ENCODE measurements around the gene INF2.

Gene INF2

DNA sequence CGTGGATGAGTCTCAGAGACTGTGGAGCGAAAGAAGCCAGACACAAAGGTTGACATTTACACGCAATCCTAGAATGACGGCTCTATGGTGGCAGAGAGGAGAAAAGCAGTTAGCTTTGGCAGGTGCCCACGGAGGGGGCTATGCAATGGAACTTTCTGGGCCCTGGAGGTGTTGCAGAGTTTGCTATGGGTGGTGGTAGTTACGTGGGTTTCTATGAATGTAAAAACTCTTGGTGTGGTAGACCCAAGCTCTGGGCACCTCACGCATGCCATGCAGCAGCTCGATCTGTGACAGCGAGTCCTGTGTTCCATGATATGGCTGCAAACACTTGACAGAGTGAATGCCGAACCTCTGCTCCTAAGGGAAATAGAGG is 5.0 kb upstream of the INF2 start:
- no peaks in the 10 kb centered on the region for H3K9me3 ChIP-seq (ENCODE audit: control extremely low read depth in 1 of 5, control insufficient read depth in 4 of 5, insufficient read depth in 2 of 5, low read depth in 1 of 5, low read length in 4 of 5)
- H3K4me1 ChIP-seq (ENCODE audit: control extremely low read depth in 1 of 4, control insufficient read depth in 4 of 4, insufficient read depth in 4 of 4, low read length in 3 of 4), result peaks cover 0 to 60% (median 50%) of the 10 kb centered on the region in 4 experiments
- ChIA-PET POLR2A (no interaction called here), CTCF (interaction anchor here (1.0 to 2.5 kb wide), 5 partner anchors 18 to 28 kb away, joined by 3 to 11 read pairs (median 4); no protein-coding TSS in a partner anchor)
- H3K27me3 ChIP-seq (replicated peaks in 2 of 5; ENCODE audit: control insufficient read depth in 4 of 5, insufficient read depth in 5 of 5, low read length in 4 of 5), result no peaks in the 10 kb centered on the region
- no peaks in the 10 kb centered on the region for H3K36me3 ChIP-seq (ENCODE audit: control insufficient read depth in 4 of 4, insufficient read depth in 4 of 4, low read length in 3 of 4)
- no peak for DNase-seq
- WGBS (ENCODE audit: insufficient coverage), result 97% methylated on average over 9 of the region's 10 CpGs
- H3K27ac ChIP-seq (ENCODE audit: insufficient read depth in 1 of 2, low read depth in 1 of 2, low read length in 2 of 2, poor library complexity in 1 of 2, severe bottlenecking in 2 of 2), result no peak overlapping the region
- H3K4me3 ChIP-seq (ENCODE audit: control insufficient read depth in 1 of 7, extremely low read depth in 1 of 7, insufficient read depth in 4 of 7, low read depth in 2 of 7, low read length in 6 of 7), result no peak overlapping the region

- Histone ChIP-seq H3K9me3 (ENCODE audit: control extremely low read depth in 1 of 5, control insufficient read depth in 4 of 5, insufficient read depth in 2 of 5, low read depth in 1 of 5, low read length in 4 of 5) (no peaks in the 10 kb centered on the region), H3K27ac (ENCODE audit: insufficient read depth in 1 of 2, low read depth in 1 of 2, low read length in 2 of 2, poor library complexity in 1 of 2, severe bottlenecking in 2 of 2) (no peak overlapping the region), H3K36me3 (ENCODE audit: control insufficient read depth in 4 of 4, insufficient read depth in 4 of 4, low read length in 3 of 4) (no peaks in the 10 kb centered on the region), H3K4me3 (ENCODE audit: control insufficient read depth in 1 of 7, extremely low read depth in 1 of 7, insufficient read depth in 4 of 7, low read depth in 2 of 7, low read length in 6 of 7) (no peak overlapping the region), H3K27me3 (replicated peaks in 2 of 5; ENCODE audit: control insufficient read depth in 4 of 5, insufficient read depth in 5 of 5, low read length in 4 of 5) (no peaks in the 10 kb centered on the region), H3K4me1 (ENCODE audit: control extremely low read depth in 1 of 4, control insufficient read depth in 4 of 4, insufficient read depth in 4 of 4, low read length in 3 of 4) (peaks cover 0 to 59% (median 52%) of the 10 kb centered on the region in 4 experiments)
- 93% methylated on average over 4 of the region's 4 CpGs for WGBS (ENCODE audit: insufficient coverage)
- DNase-seq, result peak in 2 of 3 donors; percentile 49 to 58
- ChIA-PET POLR2A (no interaction called here), CTCF (interaction anchor here (1.3 to 2.0 kb wide), 3 partner anchors 23 to 28 kb away, joined by 3 to 11 read pairs (median 4); no protein-coding TSS in a partner anchor)
These were observed 4.0 kb upstream of the INF2 start for GRCh38 chr14:104685216-104685997.

GRCh38 chr14:104685998-104686610 is 3.3 kb upstream of the INF2 start:
- Histone ChIP-seq H3K27ac (ENCODE audit: insufficient read depth in 1 of 2, low read depth in 1 of 2, low read length in 2 of 2, poor library complexity in 1 of 2, severe bottlenecking in 2 of 2) (no peak overlapping the region), H3K9me3 (ENCODE audit: control extremely low read depth in 1 of 5, control insufficient read depth in 4 of 5, insufficient read depth in 2 of 5, low read depth in 1 of 5, low read length in 4 of 5) (no peaks in the 10 kb centered on the region), H3K36me3 (ENCODE audit: control insufficient read depth in 4 of 4, insufficient read depth in 4 of 4, low read length in 3 of 4) (no peaks in the 10 kb centered on the region), H3K4me1 (ENCODE audit: control extremely low read depth in 1 of 4, control insufficient read depth in 4 of 4, insufficient read depth in 4 of 4, low read length in 3 of 4) (peaks cover 0 to 59% (median 52%) of the 10 kb centered on the region in 4 experiments), H3K4me3 (ENCODE audit: control insufficient read depth in 1 of 7, extremely low read depth in 1 of 7, insufficient read depth in 4 of 7, low read depth in 2 of 7, low read length in 6 of 7) (no peak overlapping the region), H3K27me3 (replicated peaks in 2 of 5; ENCODE audit: control insufficient read depth in 4 of 5, insufficient read depth in 5 of 5, low read length in 4 of 5) (no peaks in the 10 kb centered on the region)
- ChIA-PET POLR2A (no interaction called here), CTCF (interaction anchor here (1.2 kb wide), 1 partner anchor 20 kb away, joined by 3 read pairs; no protein-coding TSS in a partner anchor)
- no peak for DNase-seq
- WGBS (ENCODE audit: insufficient coverage), result 100% methylated on average over 2 of the region's 2 CpGs

- peaks cover 0 to 58% (median 49%) of the 10 kb centered on the region in 4 experiments for H3K4me1 ChIP-seq (ENCODE audit: control extremely low read depth in 1 of 4, control insufficient read depth in 4 of 4, insufficient read depth in 4 of 4, low read length in 3 of 4)
- DNase-seq, result peak in 1 of 3 donors; percentile 33
- no peaks in the 10 kb centered on the region for H3K36me3 ChIP-seq (ENCODE audit: control insufficient read depth in 4 of 4, insufficient read depth in 4 of 4, low read length in 3 of 4)
- CTCF ChIA-PET, result interaction anchor here (1.0 to 1.4 kb wide), 4 partner anchors 8 to 30 kb away, joined by 3 to 4 read pairs (median 3); no protein-coding TSS in a partner anchor
- H3K9me3 ChIP-seq (ENCODE audit: control extremely low read depth in 1 of 5, control insufficient read depth in 4 of 5, insufficient read depth in 2 of 5, low read depth in 1 of 5, low read length in 4 of 5), result no peaks in the 10 kb centered on the region
- POLR2A ChIA-PET, result no interaction called here
- H3K27me3 ChIP-seq (replicated peaks in 2 of 5; ENCODE audit: control insufficient read depth in 4 of 5, insufficient read depth in 5 of 5, low read length in 4 of 5), result no peaks in the 10 kb centered on the region
- no peak overlapping the region for H3K4me3 ChIP-seq (ENCODE audit: control insufficient read depth in 1 of 7, extremely low read depth in 1 of 7, insufficient read depth in 4 of 7, low read depth in 2 of 7, low read length in 6 of 7)
- 60% methylated on average over 17 of the region's 20 CpGs for WGBS (ENCODE audit: insufficient coverage)
- H3K27ac ChIP-seq (ENCODE audit: insufficient read depth in 1 of 2, low read depth in 1 of 2, low read length in 2 of 2, poor library complexity in 1 of 2, severe bottlenecking in 2 of 2), result no peak overlapping the region
These were observed 2.5 kb upstream of the INF2 start for GRCh38 chr14:104686624-104687517.

GRCh38 chr14:104687601-104688504 is 1.6 kb upstream of the INF2 start:
- Histone ChIP-seq H3K9me3 (ENCODE audit: control extremely low read depth in 1 of 5, control insufficient read depth in 4 of 5, insufficient read depth in 2 of 5, low read depth in 1 of 5, low read length in 4 of 5) (no peaks in the 10 kb centered on the region), H3K27me3 (replicated peaks in 2 of 5; ENCODE audit: control insufficient read depth in 4 of 5, insufficient read depth in 5 of 5, low read length in 4 of 5) (no peaks in the 10 kb centered on the region), H3K4me3 (ENCODE audit: control insufficient read depth in 1 of 7, extremely low read depth in 1 of 7, insufficient read depth in 4 of 7, low read depth in 2 of 7, low read length in 6 of 7) (no peak overlapping the region), H3K4me1 (ENCODE audit: control extremely low read depth in 1 of 4, control insufficient read depth in 4 of 4, insufficient read depth in 4 of 4, low read length in 3 of 4) (peaks cover 0 to 55% (median 48%) of the 10 kb centered on the region in 4 experiments), H3K36me3 (ENCODE audit: control insufficient read depth in 4 of 4, insufficient read depth in 4 of 4, low read length in 3 of 4) (peaks cover 0 to 4% (median 0%) of the 10 kb centered on the region in 4 experiments), H3K27ac (ENCODE audit: insufficient read depth in 1 of 2, low read depth in 1 of 2, low read length in 2 of 2, poor library complexity in 1 of 2, severe bottlenecking in 2 of 2) (no peak overlapping the region)
- WGBS (ENCODE audit: insufficient coverage), result 85% methylated on average over 19 of the region's 31 CpGs
- POLR2A ChIA-PET, result interaction anchor here (1.0 kb wide), 1 partner anchor 10 kb away, joined by 3 read pairs; no protein-coding TSS in a partner anchor
- CTCF ChIA-PET, result interaction anchor here (1.0 to 1.4 kb wide), 6 partner anchors 7 to 31 kb away, joined by 3 to 4 read pairs (median 3); no protein-coding TSS in a partner anchor
- DNase-seq, result no peak

DNA sequence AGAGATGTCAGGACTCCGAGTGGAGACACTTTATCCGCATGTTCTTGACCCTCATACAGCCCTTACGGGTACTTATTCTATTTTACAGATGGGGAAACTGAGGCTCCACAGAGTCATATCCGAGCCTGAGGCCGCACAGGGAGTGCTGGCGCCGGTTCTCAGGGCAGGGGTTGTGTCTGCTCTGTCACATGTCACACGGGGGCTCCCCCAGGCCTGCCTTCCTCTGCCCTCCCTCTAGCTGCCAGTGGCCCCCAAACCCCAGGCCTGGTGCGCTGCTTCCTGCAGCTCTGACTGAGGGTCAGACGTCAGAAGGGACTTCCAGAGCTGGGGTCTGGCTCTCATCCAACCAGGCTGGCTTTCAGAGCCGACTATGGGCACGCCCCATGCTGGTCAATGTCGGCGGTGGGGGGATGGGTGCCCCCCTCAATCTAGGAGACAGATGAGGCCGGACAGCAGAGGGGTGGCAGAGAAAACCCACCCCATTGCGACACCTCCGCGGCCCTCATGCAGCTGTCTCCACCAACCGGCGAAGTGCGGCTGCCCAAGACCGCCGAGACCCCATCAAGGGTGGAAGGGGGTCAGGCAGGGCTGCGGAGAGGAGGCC is 811 bp upstream of the INF2 start:
- ChIA-PET POLR2A (interaction anchor here (1.0 kb wide), 1 partner anchor 11 kb away, joined by 3 read pairs; no protein-coding TSS in a partner anchor), CTCF (interaction anchor here (1.0 to 1.3 kb wide), 2 partner anchors 12 to 22 kb away, joined by 3 read pairs; no protein-coding TSS in a partner anchor)
- Histone ChIP-seq H3K27ac (ENCODE audit: insufficient read depth in 1 of 2, low read depth in 1 of 2, low read length in 2 of 2, poor library complexity in 1 of 2, severe bottlenecking in 2 of 2) (no peak overlapping the region), H3K9me3 (ENCODE audit: control extremely low read depth in 1 of 5, control insufficient read depth in 4 of 5, insufficient read depth in 2 of 5, low read depth in 1 of 5, low read length in 4 of 5) (no peaks in the 10 kb centered on the region), H3K36me3 (ENCODE audit: control insufficient read depth in 4 of 4, insufficient read depth in 4 of 4, low read length in 3 of 4) (peaks cover 0 to 4% (median 2%) of the 10 kb centered on the region in 4 experiments), H3K27me3 (replicated peaks in 2 of 5; ENCODE audit: control insufficient read depth in 4 of 5, insufficient read depth in 5 of 5, low read length in 4 of 5) (no peaks in the 10 kb centered on the region), H3K4me3 (ENCODE audit: control insufficient read depth in 1 of 7, extremely low read depth in 1 of 7, insufficient read depth in 4 of 7, low read depth in 2 of 7, low read length in 6 of 7) (peak overlapping the region in 2 of 7 experiments; percentile 51 to 83), H3K4me1 (ENCODE audit: control extremely low read depth in 1 of 4, control insufficient read depth in 4 of 4, insufficient read depth in 4 of 4, low read length in 3 of 4) (peaks cover 0 to 55% (median 49%) of the 10 kb centered on the region in 4 experiments)
- WGBS (ENCODE audit: insufficient coverage), result 65% methylated on average over 21 of the region's 24 CpGs
- peak in 1 of 3 donors; percentile 13 for DNase-seq
